GM18526 (cell line): ENCODE measurements around the gene PPARA.

Source experiments
- POLR2A ChIP-seq: IDR thresholded peaks from 3 replicates; pipeline ENCODE4 v1.6.1; 2011; ENCODE audit not compliant: insufficient read length; ENCODE audit errors: extremely low read depth

PPARA gene

GRCh38 chr22:46250783-46251125, 100.4 kb downstream of the PPARA start:
- no peak for TF ChIP-seq POLR2A

DNA sequence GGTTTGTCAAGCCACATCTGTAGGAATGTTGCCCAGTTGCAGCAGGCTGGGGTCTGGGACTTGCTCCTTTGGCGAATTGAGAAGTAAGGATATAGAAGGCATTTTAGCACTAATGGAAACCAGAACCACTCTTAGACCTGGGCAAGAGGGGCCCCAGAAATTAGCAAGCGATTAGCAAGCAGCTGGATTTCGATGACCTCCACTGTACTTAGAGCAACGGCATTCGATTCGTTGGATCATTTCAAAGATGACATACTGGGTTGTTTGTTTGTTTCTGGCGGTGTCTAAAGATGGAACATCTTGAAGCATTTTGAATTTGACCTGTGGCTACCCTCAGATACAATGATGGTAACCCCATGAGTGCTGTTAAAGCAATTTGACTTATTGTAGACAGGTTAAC, 100.9 kb downstream of the PPARA start:
- TF ChIP-seq POLR2A, result no peak

- TF ChIP-seq POLR2A, result no peak
Measured at GRCh38 chr22:46251816-46252380, 101.6 kb downstream of the PPARA start.

- TF ChIP-seq POLR2A, result no peak
Measured at GRCh38 chr22:46256358-46256958, 106.1 kb downstream of the PPARA start.

DNA sequence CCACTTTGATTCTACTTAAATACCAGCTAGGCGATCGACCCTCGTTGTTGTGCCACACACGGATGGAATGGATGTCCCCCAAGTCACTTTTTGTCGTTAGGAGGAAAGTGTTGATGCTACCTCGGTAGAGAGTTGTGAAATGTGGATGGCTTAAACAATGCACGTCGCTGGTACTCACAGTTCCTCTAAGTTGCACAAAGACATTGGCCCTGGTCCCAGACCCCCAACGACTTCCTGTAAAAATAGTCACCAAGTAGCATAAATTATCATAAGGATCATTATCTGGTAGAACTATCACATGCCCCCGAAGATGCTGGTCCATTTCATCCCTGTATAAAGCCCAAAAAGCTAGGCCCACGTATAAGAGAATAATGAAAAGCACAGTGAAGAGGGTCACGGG, 109.0 kb downstream of the PPARA start:
- no peak for TF ChIP-seq POLR2A

DNA sequence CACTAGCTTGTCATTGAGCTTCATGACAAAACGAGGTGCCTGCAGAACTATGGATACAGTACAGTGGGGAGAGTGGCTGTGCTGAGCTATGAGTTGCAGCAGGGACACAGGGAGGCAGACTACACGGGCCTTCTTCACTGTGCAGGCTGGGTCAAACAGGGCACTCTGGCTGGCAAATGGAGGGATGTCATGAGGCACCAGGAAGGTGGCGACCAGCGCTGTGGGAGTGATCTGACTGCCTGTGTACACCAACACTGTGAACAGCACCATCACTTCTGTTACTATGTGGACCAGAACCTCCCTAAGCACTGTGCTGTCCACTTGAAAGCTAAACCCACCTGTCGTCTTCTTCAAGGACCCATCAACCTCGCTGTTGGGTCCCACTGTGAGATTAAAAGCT, 109.7 kb downstream of the PPARA start:
- TF ChIP-seq POLR2A, result no peak

DNA sequence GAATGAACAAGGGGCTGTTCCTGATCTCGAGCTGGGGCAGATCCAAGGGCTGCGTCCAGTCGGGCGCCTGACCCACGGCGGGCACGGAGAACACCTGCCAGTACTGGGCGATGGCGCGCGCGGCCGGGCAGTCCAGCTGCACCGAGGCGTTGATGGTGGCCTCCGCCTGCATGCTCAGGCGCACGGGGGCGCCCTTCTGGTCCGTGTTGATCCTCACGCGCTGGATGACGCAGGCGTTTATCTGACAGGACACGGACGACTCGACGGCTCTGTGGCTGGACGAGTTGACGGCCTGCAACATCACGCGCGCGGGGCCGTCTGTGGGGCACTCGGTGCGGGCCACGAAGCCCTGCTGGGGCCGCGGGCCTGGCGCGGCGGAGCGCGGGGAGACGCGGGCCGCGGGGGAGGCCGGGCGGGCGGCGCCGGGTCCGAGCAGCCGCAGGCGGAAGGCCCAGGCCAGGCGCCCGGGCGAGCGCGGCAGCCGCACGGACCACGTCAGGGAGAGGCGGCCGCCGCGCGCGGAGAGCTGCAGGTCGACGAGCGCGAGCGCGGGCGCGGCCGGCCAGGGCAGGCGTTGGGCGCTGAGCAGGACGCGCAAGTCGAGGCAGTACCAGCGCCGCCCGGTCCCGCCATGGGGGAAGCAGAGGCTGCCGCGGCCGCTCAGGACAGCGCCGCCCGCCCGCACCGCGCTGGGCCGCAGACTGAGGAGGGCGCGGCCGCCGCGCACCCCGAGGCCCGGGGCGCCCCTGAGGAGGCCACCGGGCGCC, 112.3 kb downstream of the PPARA start:
- TF ChIP-seq POLR2A, result no peak

- no peak for TF ChIP-seq POLR2A
Measured at GRCh38 chr22:46263216-46263590, 112.9 kb downstream of the PPARA start, which contains the start of gene PKDREJ. PKDREJ (minus strand) TSS chr22:46263343; CDS start chr22:46263322, 21 bp downstream.

DNA sequence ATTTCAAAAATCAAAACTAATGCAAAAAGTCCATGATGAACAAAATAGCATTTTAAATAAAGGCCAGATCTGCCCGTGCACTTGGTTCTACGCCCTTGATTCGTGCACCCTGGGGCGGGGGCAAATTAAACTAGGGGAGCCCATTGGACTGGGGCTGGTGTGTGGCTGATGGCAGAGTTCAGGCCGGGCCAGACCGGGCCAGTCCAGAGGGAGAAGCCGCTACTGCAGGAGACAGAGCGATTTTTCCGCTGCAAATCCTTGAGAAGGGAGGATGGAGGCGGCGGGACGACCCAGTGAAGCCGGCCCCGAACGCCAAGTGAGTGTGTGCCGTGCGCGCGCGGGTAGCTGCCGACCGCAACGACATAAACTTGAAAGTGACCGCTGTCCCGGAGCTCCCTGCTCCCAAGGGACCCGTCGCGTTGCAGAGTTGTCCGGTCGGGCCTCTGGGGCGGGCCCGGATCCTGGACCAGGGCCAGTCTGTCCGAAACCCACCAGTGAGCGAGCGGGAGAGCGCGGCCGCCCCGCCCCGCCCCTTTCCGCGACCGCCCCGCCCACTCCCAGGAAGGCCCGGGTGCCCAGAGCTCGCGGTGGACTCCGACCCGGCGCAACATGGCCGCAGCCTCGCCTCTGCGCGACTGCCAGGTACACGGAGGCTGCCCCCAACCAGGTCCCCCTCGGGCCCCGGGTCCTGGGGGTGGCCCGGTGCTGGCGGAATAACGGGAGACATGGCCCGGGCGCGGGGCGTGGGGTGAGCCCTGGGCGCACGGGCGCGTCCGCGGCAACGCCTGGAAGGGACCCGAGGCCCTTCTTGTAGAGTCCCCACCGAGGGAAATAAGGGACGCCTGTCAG, 117.3 kb downstream of the PPARA start, which contains the start of gene TTC38:
TTC38 (plus strand) TSS at position 578 of the 849 bp plus-strand sequence; CDS start at position 610, 32 bp downstream.
- peak; percentile 69 for TF ChIP-seq POLR2A

DNA sequence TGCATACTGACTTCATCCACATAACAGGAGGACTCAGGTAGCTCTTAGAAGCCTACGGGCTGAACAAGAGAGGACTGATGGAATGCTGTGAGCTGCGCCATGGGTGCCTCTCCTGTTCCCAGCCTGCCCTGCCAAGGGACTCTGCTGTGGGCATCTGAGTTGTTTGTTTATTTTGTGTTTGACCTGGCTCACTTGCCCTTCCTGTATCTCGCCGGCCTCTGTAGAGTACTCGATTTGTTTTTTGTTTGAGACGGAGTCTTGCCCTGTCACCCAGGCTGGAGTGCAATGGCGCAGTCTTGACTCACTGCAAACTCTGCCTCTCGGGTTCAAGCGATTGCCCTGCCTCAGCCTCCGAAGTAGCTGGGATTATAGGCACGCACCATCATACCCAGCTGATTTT, 119.2 kb downstream of the PPARA start:
- no peak for TF ChIP-seq POLR2A

GRCh38 chr22:46272196-46272595, 121.9 kb downstream of the PPARA start:
- no peak for TF ChIP-seq POLR2A

DNA sequence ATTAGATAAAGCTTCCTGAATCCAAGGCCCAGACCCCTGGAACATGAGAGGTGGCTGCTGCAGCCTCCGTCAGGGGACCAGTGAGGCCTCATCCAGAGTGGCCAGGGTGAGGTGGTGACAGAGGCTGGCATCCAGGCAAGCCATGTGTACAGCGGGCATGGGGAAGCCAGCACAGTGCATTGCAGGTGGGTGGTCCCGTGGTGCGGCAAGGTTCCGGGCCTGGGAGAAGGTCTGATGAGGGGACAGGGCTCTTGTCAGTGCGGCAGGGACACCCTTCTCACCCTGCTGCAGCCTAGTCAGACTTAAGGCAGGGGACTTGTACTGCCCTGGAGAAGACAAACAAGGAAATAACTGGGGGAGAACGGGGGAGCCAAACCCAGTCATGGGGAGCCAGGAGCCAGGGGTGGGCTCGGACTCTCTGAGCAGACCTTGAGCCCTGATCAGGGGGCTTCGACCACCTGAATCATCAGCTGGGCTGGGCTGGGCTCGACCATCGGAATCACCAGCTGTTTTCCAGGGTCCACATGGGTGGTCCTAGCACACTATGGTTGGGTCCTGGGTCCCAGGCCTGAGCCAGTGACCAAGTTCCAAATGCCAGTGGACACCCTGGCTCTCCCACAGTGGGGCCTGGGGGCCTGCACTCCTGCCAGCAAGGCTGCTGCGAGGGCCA, 122.6 kb downstream of the PPARA start:
- no peak for TF ChIP-seq POLR2A

GRCh38 chr22:46273432-46274148, 123.3 kb downstream of the PPARA start:
- TF ChIP-seq POLR2A, result no peak

GRCh38 chr22:46274381-46274780, 124.1 kb downstream of the PPARA start:
- no peak for TF ChIP-seq POLR2A
